GM18907 (cell line): ENCODE measurements around the gene ORMDL3.

Experiments used
- ATAC-seq: cut with Tn5 transposase; IDR thresholded peaks from one replicate; pipeline ENCODE4 v1.9.1; 2021; ENCODE audit warnings: mild to moderate bottlenecking, moderate library complexity; ENCODE audit not compliant: unreplicated experiment

The ORMDL3 gene

GRCh38 chr17:39927101-39927928, at the start of gene ORMDL3, which contains the start of gene LRRC3C:
Gene ORMDL3, minus strand, starts transcription at chr17:39927601. Its CDS starts 3,398 bp downstream, at chr17:39924203.
Gene LRRC3C, plus strand, starts transcription at chr17:39927732. Its CDS starts 13,792 bp downstream, at chr17:39941524.
- peak; percentile 81 for ATAC-seq

GRCh38 chr17:39975801-39976200, 48.4 kb upstream of the ORMDL3 start:
- ATAC-seq: no peak

- no peak for ATAC-seq
Observed at GRCh38 chr17:39974433-39974832, 47.0 kb upstream of the ORMDL3 start.

GRCh38 chr17:39973496-39973895, 46.1 kb upstream of the ORMDL3 start:
- ATAC-seq: no peak

GRCh38 chr17:39972271-39972670, 44.9 kb upstream of the ORMDL3 start:
- no peak for ATAC-seq

GRCh38 chr17:39971076-39971603, 43.7 kb upstream of the ORMDL3 start:
- ATAC-seq: no peak

- ATAC-seq: no peak
Observed at GRCh38 chr17:39970157-39970692, 42.8 kb upstream of the ORMDL3 start.

- no peak for ATAC-seq
Observed at GRCh38 chr17:39969375-39969774, 42.0 kb upstream of the ORMDL3 start.

GRCh38 chr17:39968761-39969160, 41.4 kb upstream of the ORMDL3 start:
- ATAC-seq: no peak

GRCh38 chr17:39966771-39967170, 39.4 kb upstream of the ORMDL3 start:
- no peak for ATAC-seq

GRCh38 chr17:39965017-39965699, 37.8 kb upstream of the ORMDL3 start:
- no peak for ATAC-seq

- no peak for ATAC-seq
Observed at GRCh38 chr17:39963829-39964228, 36.4 kb upstream of the ORMDL3 start.

GRCh38 chr17:39962642-39963220, 35.3 kb upstream of the ORMDL3 start, which contains the start of gene GSDMA:
Gene GSDMA, plus strand, starts transcription at chr17:39963004. Its CDS starts 2,684 bp downstream, at chr17:39965688.
- ATAC-seq: no peak

GRCh38 chr17:39960524-39961041, 33.2 kb upstream of the ORMDL3 start:
- ATAC-seq: no peak

- no peak for ATAC-seq
Observed at GRCh38 chr17:39955726-39956225, 28.4 kb upstream of the ORMDL3 start.

- ATAC-seq: no peak
Observed at GRCh38 chr17:39954876-39955275, 27.5 kb upstream of the ORMDL3 start.

GRCh38 chr17:39953471-39953888, 26.1 kb upstream of the ORMDL3 start:
- ATAC-seq: peak; percentile 5

GRCh38 chr17:39952680-39953470, 25.5 kb upstream of the ORMDL3 start:
- peak; percentile 67 for ATAC-seq

- peak; percentile 5 for ATAC-seq
Observed at GRCh38 chr17:39951924-39952679, 24.7 kb upstream of the ORMDL3 start.
